EH (cell line): Measurements from ENCODE around the gene HDAC10.

Source experiments
- DNase-seq: peaks from one replicate; pipeline ENCODE4 v3.0.0-alpha.2; 2015; ENCODE audit warnings: low read depth

Gene HDAC10, protein sequence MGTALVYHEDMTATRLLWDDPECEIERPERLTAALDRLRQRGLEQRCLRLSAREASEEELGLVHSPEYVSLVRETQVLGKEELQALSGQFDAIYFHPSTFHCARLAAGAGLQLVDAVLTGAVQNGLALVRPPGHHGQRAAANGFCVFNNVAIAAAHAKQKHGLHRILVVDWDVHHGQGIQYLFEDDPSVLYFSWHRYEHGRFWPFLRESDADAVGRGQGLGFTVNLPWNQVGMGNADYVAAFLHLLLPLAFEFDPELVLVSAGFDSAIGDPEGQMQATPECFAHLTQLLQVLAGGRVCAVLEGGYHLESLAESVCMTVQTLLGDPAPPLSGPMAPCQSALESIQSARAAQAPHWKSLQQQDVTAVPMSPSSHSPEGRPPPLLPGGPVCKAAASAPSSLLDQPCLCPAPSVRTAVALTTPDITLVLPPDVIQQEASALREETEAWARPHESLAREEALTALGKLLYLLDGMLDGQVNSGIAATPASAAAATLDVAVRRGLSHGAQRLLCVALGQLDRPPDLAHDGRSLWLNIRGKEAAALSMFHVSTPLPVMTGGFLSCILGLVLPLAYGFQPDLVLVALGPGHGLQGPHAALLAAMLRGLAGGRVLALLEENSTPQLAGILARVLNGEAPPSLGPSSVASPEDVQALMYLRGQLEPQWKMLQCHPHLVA

DNA sequence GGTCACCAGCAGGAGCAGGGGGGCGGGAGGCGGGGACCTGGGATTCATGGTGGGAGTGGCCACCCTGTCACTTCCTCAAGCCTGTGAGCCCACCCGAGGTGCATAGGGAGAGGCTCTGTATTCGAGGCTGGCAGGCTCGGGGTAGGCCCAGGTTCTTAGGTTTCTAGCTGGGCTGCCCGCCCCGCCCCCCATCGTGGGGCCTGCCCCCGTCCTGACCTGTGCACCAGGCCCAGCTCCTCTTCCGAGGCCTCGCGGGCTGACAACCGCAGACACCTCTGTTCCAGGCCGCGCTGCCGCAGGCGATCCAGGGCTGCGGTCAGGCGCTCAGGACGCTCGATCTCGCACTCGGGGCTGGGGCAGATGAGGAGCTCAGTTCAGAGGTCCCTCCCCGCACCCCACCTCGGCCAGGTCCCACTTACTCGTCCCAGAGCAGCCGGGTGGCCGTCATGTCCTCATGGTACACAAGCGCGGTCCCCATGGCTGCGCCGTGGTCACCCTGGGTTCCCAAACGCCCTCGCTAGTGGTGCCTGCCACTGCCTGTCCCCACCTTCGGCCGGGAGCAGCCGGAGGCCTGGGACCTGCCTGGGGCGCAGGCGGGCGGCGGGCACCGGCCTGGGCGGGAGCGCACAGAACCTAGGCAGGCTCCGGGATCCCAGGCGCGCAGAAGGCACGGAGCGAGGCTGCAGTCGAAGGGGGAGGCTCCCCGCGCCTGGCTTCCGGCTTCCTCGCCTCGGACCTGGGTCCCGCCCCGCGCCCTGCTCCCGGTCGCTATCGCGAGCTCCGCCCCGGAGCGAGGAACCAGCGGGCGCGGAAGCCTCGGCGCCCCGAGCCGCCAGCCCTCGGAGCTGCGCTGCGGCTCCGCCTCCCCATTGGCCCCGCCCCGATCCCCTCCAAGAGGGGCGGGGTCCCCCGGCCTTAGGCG, at the start of gene HDAC10:
HDAC10 (minus strand) TSS at position 711 of the 922 bp plus-strand sequence; CDS start at position 478, 233 bp downstream.
- DNase-seq: peak; percentile 83

DNA sequence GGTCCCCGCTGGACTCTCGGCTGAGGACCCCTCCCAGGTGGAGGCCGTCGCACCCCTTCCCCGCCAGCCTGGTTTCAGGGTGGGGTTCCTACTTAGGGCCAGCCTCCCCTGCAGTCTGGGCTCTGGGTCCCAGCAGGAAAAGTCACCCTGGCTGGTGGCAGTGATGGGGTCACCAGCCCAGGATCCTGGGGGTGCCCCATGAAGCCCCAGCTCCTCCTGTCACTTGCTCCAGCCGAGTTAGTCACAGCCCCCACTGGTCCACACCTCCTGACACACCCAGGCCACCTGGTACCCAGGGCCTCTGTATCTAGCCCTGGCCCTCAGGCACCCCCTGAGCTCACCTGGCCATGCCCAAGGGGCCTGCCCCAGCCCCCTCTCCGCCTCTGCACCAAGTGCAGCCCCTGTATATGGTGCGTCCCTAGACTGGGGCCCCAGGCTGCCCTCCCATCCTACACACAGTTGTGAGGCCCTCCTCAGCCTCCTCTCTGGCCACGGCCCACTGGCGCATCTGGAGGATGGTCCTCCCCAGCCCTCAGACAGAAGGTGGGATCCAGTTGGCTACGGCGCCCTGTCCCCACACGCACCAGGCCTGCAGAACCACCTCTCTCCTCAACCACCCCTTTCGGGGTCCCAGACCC, 49.7 kb upstream of the HDAC10 start:
- no peak for DNase-seq

GRCh38 chr22:50299785-50300619, 48.9 kb upstream of the HDAC10 start:
- DNase-seq: no peak

DNA sequence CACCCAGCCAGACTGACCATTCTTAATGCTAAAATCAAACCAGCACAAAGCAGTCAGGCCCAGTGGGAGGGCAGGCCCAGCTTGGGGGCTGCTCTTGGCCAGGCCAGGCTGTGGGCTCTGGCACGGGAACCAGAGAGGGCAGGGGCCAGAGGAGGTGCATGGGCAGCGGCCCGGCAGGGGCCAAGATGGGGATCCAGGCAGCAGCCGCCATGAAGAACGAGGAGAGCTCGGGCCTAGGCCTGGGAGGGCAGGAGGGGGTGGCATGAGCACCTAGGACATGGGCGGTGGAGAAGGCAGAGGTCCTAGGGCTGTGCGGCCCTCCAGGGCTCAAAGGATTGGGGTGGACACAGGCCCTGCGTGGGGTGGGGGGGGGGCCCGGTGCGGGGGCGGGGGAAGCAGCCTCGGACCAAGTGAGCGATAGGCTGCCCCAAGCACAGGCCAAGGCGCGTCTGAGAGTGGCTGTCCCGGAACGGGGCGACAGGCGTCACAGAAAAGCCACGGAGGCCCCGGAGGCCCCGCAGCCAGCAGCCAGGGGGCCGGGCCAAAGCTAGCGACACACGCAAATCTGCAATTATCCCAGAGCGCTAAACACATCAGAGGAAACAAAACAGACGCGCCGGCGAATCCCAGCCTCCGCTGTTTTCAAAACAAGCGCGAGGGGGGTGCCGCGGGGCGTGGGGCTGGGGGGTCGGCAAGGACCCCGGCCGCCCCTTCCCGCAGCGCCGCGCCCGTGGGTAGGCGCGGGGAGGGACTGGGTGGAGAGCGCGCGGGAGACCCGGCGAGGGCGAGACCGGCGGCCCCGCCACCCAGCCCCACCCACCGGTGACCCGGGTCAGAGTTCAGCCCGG, 48.1 kb upstream of the HDAC10 start:
- no peak for DNase-seq

DNA sequence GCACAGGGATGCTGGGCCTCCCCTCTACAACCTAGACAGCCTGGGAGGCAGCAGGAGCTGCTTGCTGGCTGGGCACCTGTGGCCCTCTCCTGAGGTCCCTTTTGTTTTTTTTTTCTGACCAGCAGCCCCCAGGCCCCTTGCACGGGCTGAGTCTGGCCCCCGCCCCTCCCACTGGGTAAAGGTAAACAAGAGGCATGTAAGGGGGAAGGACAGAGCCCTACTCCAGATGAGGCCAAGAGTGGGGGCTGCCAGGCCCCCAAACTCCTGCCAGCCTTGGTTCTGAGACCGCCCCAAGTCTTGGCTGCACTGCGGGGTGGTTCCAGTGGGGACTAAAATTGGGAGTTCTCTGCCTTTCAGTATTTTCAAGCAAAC, 47.2 kb upstream of the HDAC10 start:
- no peak for DNase-seq

- DNase-seq: no peak
Measured at GRCh38 chr22:50297510-50298265, 46.6 kb upstream of the HDAC10 start.

- DNase-seq: no peak
Measured at GRCh38 chr22:50296658-50297490, 45.8 kb upstream of the HDAC10 start.

- no peak for DNase-seq
Measured at GRCh38 chr22:50294319-50294656, 43.2 kb upstream of the HDAC10 start.

GRCh38 chr22:50293441-50294318, 42.6 kb upstream of the HDAC10 start:
- peak; percentile 92 for DNase-seq

DNA sequence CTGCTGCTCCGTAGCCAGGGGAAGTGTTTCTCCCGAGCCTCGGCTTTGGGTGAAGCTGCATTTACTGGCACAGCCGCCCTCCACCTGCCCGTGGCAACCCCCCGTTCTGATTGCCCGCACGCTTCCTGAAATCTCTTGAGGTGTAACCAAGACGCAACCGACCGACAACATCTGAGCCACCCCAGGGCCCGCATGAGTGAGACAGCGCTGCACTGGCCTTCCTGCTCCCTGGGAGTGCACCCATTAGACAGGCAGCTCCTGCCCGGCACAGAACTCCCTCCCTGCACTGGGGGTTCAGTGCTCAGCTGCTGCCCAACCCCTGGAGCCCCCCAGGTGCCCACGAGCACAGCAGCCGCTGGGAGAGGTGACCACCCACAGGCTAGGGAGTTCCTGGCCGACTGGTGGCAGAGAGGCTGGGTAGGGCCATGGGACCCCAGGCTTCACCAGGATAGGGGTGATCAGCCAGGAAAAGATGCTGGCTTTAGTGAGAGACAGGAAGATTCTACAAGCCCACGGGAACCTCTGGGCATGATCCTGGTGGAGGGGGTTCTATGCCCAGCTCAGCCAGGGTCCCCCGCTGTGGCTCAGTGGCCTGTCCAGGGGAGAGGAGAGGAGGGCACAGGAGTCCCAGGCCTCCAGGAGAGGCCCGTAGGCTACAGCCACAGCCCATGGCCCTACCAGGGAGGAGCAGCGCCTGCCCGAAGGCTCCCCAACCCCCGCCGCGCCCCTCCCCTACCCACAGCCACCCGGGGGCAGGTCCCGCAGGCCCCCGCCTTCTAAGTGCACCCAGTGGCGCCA, 41.8 kb upstream of the HDAC10 start:
- DNase-seq: no peak

GRCh38 chr22:50289942-50290630, 39.0 kb upstream of the HDAC10 start:
- no peak for DNase-seq

DNA sequence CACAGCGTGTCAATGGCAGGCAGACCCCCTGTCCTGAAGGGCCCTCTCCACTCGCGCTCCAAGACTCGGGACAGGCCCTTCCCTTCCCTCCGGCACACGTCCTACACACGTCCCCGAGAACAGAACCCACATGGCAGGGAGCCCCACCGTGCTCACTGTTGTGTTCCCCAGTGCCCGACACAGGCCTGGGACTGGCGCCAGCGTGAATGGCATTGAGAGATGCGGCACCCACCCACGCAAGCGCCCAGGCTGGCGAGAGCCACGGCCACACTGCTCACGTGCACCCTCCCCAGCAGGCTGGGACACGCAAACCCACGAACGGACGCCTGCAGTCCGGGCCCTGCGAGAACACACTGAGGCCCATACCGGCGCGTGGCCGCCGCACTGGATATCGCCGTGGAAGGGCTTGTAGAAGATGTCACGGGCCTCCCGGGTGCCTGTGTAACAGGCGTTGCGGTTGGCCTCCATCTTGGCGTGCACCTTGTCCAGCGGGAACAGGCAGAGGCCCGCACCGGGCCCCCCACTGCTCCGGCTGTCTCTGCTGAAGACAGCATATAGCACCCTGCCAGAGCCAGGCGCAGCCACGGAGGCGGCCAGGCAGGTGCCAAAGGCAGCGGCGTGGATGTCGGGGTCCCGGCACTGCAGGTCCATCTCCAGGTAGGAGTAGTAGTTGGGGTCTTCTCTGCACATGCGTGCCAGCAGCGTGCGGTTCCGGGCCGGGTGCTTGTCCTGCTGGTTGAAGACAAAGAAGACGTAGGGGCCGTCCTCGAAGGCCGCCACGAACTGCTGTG, 38.3 kb upstream of the HDAC10 start:
- DNase-seq: no peak

GRCh38 chr22:50287731-50288130, 36.7 kb upstream of the HDAC10 start:
- no peak for DNase-seq

DNA sequence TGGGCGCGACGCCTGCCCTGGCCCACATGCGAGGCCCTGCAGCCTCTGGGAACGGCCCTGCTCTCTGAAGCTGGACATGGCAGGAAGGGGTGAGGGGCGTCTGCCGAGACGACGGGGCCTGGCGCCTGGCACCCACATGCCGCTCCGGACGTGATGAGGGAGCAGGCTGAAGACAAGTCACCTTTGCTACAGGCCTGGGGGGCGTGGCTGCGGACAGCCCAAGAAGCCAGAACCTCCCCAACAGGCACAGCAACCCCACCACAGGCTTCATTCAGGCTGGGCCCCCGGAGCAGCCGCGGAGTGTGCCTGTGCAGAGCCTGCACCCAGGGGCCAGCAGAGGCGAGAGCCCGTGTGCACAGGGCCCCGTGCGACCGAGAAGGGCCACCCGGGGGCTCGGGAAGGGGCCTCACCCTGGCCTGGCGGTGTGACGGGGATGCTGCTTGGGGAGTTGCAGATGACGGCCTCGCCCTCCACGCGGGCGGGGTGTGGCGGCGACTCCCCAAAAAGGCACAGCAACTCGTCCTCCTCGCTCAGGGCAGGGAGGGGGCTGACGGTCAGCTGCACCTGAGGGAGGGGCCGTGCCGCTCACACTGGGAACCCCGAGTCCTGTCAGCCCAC, 35.7 kb upstream of the HDAC10 start:
- no peak for DNase-seq

DNA sequence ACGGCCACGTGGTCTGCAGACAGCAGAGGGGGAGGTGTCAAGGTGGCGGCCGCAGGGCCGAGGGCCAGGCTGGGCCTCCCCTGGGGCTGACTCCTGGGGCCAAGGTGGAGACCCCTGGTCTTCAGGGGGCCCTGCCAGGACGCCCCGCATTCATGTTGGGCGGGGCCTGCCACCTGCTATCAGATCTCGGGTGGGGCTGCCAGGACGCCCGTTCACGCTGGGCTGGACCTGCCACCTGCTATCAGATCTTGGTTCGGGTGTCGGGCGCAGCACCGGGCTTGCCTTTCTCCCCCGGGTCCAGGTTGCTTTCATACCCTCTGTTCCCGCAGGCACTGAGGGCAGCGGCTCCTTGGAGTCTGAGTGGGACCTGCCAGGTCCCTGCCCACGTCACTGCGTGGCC, 35.2 kb upstream of the HDAC10 start:
- no peak for DNase-seq
